GM18498 (cell line): ENCODE measurements around the gene SIGLEC14.

Experiments
- ATAC-seq: cut with Tn5 transposase; IDR thresholded peaks from one replicate; pipeline ENCODE4 v1.9.1; 2021; ENCODE audit warnings: mild to moderate bottlenecking, moderate library complexity; ENCODE audit not compliant: unreplicated experiment

SIGLEC14 gene

DNA sequence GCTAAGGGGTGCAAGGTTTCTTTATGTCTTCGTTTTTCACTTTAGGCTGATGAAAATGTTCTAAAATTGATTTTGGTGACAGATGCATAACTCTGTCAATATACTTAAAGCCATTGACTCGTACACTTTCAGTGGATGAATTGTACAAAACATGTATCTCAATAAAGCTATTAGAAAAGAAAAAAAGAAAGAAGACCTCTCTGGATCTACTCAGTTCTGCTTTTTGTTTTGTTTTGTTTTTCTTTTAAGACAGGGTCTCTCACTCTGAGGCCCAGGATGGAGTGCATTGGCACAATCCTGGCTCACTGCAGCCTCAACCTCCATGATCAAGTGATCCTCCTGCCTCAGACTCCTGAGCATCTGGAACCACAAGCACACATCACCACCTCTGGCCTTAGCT, 19.9 kb downstream of the SIGLEC14 start:
- ATAC-seq, result no peak

DNA sequence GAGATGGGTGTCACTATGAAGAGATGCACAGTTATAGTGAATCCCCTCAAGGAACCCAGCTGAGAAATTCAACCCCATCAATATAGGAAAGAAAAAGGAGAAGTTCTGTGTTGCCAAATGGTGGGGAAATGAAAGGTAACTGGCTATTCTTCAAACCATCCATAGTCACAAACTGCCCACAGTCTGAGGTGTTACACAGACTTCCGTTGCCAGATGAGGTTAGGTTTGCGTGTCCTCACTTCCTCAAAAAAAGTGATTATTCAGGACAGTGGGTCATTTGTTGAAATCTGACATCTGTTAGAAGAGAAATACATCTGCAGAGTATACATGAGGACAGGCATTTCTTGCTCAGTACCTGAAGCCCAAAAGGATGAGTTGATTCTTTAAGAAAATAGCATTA, 25.4 kb downstream of the SIGLEC14 start:
- peak; percentile 69 for ATAC-seq

DNA sequence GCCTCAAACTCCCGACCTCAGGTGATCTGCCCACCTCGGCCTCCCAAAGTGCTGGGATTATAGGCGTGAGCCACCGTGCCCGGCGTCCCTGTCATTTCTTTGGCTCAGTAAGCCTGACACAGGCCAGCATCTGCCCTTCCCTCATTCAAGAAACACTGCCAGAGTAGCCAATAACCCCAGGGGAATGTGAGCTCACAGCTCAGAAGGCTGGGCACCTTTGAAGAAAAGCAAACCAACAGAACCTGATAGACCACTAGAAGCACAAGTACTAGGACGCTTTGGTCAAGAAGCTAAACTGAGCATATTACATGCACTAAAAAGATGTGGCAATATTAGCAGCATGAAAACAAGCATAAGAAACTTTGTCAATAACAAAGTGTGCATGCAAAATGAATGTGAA, 30.6 kb downstream of the SIGLEC14 start:
- ATAC-seq, result no peak

DNA sequence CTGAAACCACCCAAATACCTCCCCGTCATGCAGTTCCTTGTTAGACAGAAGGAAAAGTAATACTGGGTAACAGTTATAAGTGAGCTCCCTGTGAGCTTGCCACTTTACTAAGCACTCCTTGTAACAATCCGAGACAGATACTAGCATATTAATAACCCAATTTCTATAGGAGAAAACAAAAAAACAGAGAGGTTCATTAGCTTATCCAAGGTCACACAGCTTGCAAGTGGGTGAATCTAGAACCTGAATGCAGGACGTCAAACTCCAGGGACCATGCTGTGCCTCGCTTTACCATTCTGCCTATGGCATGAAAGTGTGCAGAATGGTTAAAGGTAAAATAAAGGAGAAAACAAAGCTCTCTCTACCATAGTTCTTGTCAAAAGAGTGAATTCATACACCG, 31.8 kb downstream of the SIGLEC14 start:
- ATAC-seq, result no peak

DNA sequence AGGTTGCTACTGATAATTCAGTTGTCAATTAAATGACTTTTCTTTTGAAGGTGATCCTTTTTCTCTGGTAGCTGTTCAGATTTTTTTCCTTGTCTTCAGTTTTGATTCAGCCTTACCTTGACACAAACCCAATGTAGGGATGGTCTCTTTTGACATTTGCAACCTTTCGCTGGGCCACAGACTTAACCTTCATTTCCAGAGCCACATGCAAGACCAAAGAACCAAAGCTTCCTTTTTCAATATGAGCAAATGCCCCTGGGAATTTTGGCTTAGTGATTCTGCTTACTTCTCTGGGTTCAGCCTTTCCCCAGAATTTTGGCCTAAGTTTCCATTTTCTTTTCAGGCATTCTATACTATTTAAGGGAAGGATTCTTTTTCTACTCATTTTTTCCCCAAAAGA, 36.0 kb downstream of the SIGLEC14 start:
- no peak for ATAC-seq

DNA sequence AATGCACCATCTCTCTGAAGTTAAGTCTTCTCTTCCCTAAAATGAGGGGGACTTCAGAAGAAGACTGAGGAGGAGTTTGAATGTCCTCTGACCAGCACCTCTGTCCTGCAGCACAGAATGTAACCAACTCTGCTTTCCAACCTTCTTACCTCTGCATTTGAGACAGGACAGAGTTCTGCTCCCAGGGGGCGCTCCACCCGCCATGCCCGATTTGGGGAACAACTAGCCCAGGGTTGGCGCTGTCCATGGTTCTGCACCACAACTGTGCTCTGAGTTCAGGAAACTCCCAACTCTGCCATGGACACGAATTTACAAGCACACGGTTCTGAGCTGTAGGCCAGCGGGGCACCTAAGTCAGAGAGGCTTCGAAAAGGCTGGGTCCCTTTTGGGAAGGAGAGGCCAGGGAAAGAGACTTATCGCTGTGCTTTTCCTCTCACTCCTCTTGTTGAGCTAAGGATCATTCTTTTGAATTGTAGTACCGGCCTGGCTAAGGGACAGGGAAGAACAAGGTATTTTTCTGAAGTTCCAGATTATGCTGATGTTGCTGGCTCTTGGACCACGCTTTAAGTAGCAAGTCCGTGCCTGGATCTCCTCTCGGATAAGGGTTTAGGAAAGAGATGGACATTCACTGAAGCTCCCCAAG, 38.6 kb downstream of the SIGLEC14 start:
- no peak for ATAC-seq

DNA sequence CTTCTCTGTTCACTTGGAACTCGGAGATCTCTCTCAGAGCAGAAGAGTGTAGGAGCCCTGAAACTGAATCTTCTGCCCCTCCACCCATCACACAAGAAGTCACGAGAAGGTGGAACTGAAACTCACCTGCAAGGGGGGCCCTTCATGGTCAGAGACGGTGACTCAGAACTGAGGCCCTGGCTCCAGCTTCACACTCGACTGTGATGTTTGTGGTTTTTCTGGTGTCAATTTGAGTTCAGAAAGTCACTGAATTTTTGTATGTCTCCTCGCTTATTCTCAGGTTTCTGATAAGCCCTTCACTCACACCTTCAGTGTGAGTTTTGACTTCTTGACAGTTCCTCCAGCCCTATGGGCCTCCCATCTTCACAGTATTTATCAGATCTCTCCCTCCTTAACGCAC, 39.5 kb downstream of the SIGLEC14 start:
- peak; percentile 96 for ATAC-seq

DNA sequence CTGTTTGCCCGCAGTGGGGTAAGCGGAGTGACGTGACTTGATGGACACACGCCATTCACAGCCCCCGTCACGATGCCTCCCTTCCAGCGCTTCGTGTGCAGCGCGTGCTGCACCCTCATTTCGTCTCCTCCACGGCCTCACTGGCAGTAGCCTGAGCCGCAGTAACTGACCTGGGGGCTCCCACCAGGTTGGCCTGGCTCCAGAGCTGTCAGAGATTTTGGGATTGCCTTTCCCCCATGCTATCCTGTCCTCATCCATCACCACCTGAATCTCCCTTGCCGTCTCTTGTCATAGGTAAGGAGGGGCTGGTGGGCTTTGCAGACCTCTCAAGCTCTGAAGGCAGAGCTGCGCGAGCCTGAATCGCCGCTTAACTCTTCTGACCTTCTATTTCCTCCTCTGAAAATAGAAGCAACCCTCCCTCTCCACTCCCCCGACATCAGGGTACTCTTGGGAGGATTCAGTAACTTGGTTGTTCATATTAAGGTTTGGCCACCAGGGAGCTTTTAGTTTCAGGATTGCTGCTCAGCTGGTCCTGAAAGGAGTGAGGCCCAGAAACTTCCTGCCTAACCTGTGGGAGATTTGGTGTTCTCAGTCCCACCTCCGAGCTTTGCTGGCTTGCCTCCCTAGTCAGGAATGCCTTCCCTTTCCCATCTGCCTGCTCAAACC, 44.3 kb downstream of the SIGLEC14 start:
- no peak for ATAC-seq

DNA sequence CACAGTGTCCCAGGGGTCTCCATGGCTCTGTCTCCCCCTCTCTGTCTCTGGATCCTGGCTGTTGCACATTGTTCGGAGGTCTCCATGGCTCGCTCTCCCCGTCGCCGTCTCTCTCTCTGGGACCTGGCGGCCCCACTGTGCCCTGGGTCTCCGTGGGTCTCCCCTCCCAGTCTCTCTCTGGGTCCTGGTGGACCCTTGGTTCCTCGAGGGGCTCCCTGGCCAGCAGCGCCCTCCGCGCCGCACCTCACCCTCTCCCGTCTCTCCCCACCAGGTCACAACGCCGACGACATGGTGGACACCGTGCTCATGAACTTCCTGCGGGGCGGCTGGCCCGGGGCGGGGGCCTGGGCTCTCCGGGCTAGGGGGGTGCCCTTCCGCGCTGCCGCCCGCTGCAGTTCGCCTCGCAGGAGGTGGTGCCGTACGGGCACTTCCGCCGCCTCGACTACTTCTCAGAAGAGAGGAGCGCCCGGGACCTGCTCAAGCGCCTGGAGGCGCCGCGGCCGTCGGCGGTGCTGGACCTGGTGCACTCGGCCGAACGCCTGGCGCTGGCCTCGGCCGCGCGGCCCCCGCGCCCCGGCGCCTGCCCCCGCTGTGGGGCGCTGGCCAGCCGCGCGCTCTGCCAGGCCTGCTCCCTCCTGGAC, 45.6 kb downstream of the SIGLEC14 start:
- no peak for ATAC-seq

DNA sequence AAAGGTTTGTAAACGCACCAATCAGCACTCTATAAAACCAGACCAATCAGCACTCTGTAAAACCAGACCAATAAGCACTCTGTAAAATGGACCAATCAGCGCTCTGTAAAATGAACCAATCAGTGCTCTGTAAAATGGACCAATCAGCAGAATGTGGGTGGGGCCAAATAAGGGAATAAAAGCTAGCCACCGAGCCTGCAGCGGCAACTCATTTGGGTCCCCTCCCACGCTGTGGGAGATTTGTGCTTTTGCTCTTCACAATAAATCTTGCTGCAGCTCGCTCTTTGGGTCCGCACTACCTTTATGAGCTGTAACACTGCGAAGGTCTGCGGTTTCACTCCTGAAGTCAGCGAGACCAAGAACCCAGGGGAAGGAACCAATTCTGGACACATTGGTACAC, 47.5 kb downstream of the SIGLEC14 start:
- no peak for ATAC-seq

DNA sequence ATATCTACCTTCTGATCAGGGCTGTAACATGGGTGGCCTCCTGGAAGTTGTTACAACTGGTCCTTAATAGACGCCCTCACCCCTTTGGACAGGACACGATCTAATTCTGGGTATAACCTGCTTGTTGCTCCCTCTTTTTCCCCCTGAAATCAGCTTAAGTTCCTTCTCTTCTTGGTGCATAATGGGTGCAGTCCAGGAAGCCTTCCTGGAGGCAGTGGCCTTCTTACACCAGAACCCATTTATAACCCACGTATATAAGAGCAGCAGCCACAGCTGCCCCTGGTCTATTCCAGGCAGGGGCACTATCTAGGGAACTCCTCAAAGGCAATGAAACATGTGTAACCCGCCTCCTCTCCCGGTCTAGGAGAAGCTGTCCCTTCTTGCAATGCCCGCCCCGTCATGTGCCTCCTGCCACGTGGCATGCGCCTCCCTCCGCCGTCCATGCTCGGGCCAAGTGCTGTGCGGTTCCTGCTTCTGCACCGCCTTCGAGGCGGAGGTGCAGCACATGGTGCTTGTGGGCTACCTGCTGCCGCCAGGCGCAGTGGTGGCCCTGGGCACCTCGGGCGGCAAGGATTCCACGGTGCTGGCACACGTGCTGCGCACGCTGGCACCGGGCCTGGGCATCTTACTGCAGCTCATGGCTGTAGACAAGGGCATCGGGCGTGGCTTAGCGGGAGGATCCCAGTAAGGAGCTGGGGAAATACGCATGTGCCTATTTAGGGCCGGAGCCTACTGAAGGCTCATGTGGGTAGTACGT, 48.3 kb downstream of the SIGLEC14 start:
- ATAC-seq, result no peak

DNA sequence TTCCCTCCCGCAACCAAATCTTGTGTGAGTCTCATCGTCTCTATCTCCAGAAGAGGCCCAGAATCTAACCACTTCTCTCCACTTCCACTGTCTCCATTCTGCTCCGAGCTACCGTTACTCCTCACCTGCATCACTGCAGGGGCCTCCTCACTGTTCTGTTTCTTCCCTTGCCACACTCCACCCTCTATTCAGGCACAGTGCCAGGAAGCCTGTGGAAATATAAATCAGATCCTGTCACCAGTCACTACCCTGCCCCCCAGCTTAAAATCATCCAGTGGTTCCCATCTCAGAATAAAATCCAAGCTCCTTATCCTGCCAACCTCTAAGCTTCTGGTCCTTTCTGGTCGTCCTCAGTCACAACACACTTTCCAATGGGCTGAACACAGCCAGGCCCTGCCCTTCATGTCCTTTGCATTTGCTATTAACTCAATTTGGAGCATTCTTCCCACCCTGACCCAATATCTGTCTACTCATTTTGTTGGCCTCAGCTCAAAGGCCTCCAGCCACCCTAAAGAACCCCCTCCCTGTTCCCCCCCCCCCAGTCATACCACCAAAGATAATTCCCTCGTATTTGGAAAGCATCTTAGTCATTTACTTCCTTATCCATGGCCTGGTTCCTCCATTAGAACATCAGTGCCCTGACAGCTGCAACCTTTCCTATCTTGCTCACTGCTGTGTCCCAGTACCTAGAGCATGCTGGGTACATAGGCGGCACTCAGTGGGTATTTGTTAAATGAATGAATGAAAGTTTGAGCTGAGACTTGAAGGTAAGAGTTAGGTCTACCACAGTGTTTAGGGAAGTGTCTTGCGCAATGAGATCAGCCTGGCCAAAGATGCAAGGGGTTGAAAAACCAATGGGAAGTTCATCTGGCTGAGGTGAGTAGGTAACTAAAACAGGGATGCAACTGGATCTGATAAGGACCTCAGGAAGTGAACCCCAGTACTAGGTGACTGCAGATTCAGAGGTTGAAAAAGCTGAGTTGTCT, 51.1 kb downstream of the SIGLEC14 start:
- ATAC-seq, result no peak

DNA sequence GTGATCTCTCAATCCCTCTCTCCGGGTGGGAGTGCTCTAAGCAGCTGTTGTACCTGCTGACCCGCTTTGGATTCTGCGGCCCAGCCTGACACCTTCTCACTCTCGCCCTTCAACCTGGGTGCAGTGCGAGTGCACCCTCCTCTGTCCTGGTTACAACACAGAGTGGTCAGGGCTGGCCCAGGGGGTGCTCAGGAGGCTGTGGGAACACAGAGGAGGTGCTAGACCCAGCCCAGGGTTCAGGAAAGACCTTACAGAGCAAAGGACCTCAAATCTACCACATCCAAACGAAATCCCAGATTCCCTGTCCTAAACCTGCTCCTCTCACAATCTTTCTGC, 51.9 kb downstream of the SIGLEC14 start:
- no peak for ATAC-seq

DNA sequence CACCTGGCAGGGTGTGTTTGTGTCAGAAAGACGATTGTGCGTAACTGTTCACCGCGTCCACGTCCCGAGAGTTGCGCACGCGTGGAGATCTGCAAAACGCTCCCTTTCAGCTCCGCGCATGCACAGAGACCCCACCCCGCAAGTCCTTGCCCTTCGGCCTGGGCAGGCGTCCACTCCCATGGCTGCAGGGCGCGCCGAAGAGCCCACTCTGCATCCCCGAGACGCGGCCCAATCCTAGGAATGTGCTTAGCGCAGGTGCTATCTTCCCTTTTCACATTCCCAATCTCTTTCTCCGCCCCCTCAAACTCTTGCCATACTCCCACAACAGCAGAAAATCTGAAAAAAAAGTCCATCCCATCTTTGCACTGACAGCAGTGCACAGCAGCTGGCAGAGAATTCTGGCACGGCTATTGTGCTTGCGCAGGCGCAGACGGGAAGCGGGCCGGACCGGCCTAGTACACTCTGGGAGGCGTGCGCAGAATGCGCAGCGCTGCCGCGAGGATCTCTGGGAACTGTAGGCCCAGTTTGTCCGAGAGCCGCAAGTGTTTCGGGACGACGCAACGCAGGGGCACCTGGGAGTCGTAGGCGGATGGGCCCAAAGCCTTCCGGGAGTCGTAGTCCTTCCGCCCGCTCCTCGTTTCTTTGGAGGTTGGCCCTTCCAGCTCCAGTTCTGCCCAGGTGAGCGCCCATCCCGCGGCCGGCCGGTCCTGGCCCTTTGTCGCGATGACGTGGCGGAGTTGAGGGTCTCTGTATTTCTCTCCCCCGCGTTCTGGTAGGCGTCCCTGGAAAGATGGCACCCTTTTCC, 52.5 kb downstream of the SIGLEC14 start:
- peak; percentile 98 for ATAC-seq

DNA sequence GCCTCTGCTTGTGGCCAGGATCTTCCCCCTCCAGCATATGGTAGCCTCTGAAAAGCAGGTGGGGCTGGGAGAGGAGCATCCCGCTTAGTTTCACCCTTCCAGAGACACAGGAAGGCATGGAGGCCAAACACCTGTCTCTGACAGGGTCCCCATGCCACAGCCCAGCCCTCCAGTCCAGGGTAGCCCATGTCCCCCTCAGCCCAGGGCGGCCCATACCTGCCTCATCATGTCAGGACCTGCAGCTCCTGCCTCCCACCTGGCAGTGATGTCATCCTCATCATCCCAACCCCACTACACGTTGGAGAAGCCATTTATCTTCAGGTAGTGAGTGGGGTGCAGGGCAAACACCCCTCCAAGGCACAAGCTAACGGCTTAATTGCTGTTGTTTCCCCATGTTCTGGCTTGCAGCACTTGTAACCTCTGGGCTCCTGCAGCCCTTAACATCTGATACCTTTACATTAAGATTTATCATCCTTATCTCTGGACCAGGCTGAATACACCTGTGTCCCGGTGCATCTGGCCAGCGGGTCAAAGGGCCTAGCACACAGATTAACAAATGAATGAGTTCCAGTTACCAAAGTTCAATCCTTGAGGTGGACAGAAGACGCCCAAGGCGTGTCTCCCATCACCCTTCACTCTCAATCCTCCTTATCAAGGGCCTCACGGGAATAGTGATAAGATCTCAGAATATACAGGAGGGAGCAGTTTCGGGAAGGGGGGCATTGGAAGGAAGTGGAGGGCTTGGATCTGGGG, 53.3 kb downstream of the SIGLEC14 start:
- ATAC-seq, result no peak
